Activated B cell treated with CpG ODN at 0.5 μM for 24 hours (primary cell): ENCODE measurements around the gene RNF13. TPM values are rescaled to one million over a fixed set of nuclear protein-coding genes. Genes with fewer than 3 reads are reported as not detected.

Experiments used
- ATAC-seq: fragments of 200-7000 bp; cut with Tn5 transposase; one replicate; pipeline ENCODE4 v1.10.0; 2021; ENCODE audit warnings: low read depth, mild to moderate bottlenecking, moderate library complexity
- CTCF ChIA-PET: fragments of 350-600 bp; sonication (Branson Sonifier 250); formaldehyde crosslinking; loops from one replicate; lab custom pipeline; 2021; ENCODE audit warnings: antibody characterized with exemption; lab: Charles Lee
- POLR2A ChIA-PET: fragments of 350-600 bp; sonication (Branson Sonifier 250); formaldehyde crosslinking; loops from one replicate; lab custom pipeline; 2021; ENCODE audit warnings: antibody characterized with exemption; lab: Charles Lee
- DNase-seq: peaks from one replicate; pipeline ENCODE4 v3.0.0; 2022
- H3K27ac Mint-ChIP-seq: one replicate; pipeline ENCODE4 v1.8.0; 2020; ENCODE audit warnings: mixed read lengths
- H3K27me3 Mint-ChIP-seq: one replicate; pipeline ENCODE4 v1.8.0; 2021; ENCODE audit warnings: mixed read lengths
- H3K36me3 Mint-ChIP-seq: one replicate; pipeline ENCODE4 v1.8.0; 2021; ENCODE audit warnings: low read depth, mixed read lengths
- H3K4me1 Mint-ChIP-seq: one replicate; pipeline ENCODE4 v1.8.0; 2021; ENCODE audit warnings: mixed read lengths
- H3K4me3 Mint-ChIP-seq: one replicate; pipeline ENCODE4 v1.8.0; 2020; ENCODE audit warnings: mild to moderate bottlenecking, mixed read lengths
- H3K9me3 Mint-ChIP-seq: one replicate; pipeline ENCODE4 v1.8.0; 2020; ENCODE audit warnings: mixed read lengths
- intact Hi-C: fragments of 100-400 bp; cut with micrococcal nuclease; formaldehyde crosslinking; loops from one replicate; pipeline ENCODE4 v1.15.1; 2024
- total RNA-seq: library from RNA; stranded (reverse); gene quantifications from 2 replicates; pipeline ENCODE4 v1.2.3, GENCODE V29; 2022
- TF ChIP-seq, protein P1 (sequence below): fragments of 200-600 bp; IDR thresholded peaks from one replicate; pipeline ENCODE4 v1.8.0; 2022; ENCODE audit warnings: antibody characterized with exemption, mild to moderate bottlenecking

The RNF13 gene
- total RNA-seq, 1 donor from 2014 or later, result 57.6 TPM

DNA sequence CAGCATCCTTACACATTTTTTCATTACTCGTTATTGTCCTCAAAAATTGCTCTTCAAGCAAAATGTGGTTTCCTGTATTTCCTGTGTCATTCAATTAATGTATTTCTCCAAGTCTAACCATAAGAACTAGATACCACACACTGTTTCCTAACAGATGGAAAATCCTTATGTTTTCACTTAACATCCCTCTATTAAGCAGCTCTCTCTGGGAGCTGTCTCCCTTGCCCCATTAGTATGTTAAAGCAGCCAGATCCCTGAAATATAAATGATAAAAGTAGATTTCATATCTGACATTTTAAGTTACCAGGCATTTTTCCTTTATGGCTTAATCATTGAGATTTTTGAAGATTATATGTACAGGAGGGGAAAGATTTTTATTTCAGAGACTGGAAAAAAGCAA, 141.8 kb downstream of the RNF13 start:
- H3K36me3 Mint-ChIP-seq, result peaks cover 40% of the 10 kb centered on the region
- intact Hi-C loops, result no loop called here
- no peak overlapping the region for H3K27ac Mint-ChIP-seq
- H3K4me1 Mint-ChIP-seq, result peaks cover 19% of the 10 kb centered on the region
- H3K4me3 Mint-ChIP-seq, result no peak overlapping the region
- POLR2A ChIA-PET, result no interaction called here
- TF ChIP-seq, protein P1, sequence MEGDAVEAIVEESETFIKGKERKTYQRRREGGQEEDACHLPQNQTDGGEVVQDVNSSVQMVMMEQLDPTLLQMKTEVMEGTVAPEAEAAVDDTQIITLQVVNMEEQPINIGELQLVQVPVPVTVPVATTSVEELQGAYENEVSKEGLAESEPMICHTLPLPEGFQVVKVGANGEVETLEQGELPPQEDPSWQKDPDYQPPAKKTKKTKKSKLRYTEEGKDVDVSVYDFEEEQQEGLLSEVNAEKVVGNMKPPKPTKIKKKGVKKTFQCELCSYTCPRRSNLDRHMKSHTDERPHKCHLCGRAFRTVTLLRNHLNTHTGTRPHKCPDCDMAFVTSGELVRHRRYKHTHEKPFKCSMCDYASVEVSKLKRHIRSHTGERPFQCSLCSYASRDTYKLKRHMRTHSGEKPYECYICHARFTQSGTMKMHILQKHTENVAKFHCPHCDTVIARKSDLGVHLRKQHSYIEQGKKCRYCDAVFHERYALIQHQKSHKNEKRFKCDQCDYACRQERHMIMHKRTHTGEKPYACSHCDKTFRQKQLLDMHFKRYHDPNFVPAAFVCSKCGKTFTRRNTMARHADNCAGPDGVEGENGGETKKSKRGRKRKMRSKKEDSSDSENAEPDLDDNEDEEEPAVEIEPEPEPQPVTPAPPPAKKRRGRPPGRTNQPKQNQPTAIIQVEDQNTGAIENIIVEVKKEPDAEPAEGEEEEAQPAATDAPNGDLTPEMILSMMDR, result no peak
- CTCF ChIA-PET, result interaction anchor here (1.1 kb wide), 1 partner anchor 19 kb away, joined by 4 read pairs; no protein-coding TSS in a partner anchor
- DNase-seq (no peak), ATAC-seq (no peak)
- H3K27me3 Mint-ChIP-seq, result no peaks in the 10 kb centered on the region
- no peaks in the 10 kb centered on the region for H3K9me3 Mint-ChIP-seq

DNA sequence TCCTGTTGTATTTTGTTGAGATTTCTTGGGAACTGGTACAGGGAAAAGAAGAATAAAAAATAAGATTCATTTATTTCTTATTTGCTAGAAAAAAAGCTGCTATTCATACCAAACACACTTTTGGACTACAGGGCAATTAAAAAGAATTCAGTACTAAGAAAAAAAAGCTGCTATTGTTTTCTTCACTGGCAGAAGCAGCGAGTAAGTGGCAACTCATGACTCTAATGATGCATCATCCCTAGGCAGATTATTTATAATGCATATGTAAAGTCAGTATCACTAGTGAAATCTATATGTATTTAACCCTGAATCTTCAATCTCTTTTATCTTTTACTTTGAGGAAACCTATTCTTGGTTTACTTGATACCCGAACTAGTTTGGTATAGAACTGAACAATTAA, 142.4 kb downstream of the RNF13 start:
- ChIA-PET CTCF (interaction anchor here (1.1 kb wide), 1 partner anchor 20 kb away, joined by 4 read pairs; no protein-coding TSS in a partner anchor), POLR2A (interaction anchor here (0.5 kb wide), 1 partner anchor 147 kb away, joined by 3 read pairs; no protein-coding TSS in a partner anchor)
- Mint-ChIP-seq H3K9me3 (no peaks in the 10 kb centered on the region), H3K4me1 (peaks cover 19% of the 10 kb centered on the region), H3K27ac (no peak overlapping the region), H3K36me3 (peaks cover 37% of the 10 kb centered on the region), H3K27me3 (no peaks in the 10 kb centered on the region), H3K4me3 (no peak overlapping the region)
- intact Hi-C loops, result no loop called here
- TF ChIP-seq, protein P1, result no peak
- no peak for DNase-seq
- no peak for ATAC-seq

DNA sequence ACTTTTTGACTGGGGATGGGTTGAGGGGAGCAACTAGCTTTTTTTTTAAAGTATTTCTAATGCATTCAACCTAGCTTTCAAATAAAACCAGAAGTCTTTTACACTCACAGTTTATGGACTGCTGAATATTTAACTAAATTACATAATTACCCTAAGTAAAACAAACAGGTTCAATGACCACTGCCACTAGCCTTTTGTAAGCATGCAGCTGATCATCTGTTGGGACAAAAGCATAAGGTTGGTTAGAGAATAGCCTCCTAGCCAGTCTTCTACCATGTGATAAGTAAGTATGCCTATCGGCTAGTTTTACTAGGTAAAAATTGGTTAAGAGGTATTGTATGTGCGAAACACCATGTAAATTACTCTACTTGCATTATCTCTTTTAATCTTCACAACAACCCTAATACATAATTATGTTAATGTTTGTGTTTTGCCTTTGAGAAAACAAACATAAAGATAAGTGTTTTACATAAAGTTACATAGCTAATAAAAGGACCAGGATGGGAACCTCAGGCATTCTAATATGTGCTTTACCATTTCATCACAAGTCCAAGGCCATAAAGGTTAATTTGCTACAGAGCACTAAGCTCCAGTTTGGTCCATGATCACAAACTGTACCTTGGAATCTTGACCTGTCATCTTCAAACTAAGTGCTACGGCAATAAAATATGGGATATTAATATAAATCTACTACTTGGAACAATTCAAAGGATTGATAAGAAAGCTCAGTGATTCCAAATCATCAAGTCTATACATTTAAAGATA, 144.5 kb downstream of the RNF13 start:
- TF ChIP-seq, protein P1, result no peak
- Mint-ChIP-seq H3K4me3 (no peak overlapping the region), H3K9me3 (no peaks in the 10 kb centered on the region), H3K27ac (no peak overlapping the region), H3K36me3 (peaks cover 29% of the 10 kb centered on the region), H3K4me1 (peaks cover 19% of the 10 kb centered on the region), H3K27me3 (no peaks in the 10 kb centered on the region)
- intact Hi-C loops, result no loop called here
- POLR2A ChIA-PET, result no interaction called here
- ATAC-seq (no peak), DNase-seq (no peak)
- CTCF ChIA-PET, result interaction anchor here (0.8 to 1.6 kb wide), 2 partner anchors 9 to 12 kb away, joined by 3 to 4 read pairs; no protein-coding TSS in a partner anchor

GRCh38 chr3:149958171-149958796, 145.3 kb downstream of the RNF13 start:
- peaks cover 26% of the 10 kb centered on the region for H3K36me3 Mint-ChIP-seq
- intact Hi-C loops, result no loop called here
- no peaks in the 10 kb centered on the region for H3K27me3 Mint-ChIP-seq
- no peak for DNase-seq
- no peak overlapping the region for H3K4me3 Mint-ChIP-seq
- ChIA-PET POLR2A (no interaction called here), CTCF (interaction anchor here (1.6 kb wide), 1 partner anchor 12 kb away, joined by 4 read pairs; no protein-coding TSS in a partner anchor)
- TF ChIP-seq, protein P1, result no peak
- H3K27ac Mint-ChIP-seq, result no peak overlapping the region
- no peaks in the 10 kb centered on the region for H3K9me3 Mint-ChIP-seq
- ATAC-seq, result no peak
- peaks cover 19% of the 10 kb centered on the region for H3K4me1 Mint-ChIP-seq

DNA sequence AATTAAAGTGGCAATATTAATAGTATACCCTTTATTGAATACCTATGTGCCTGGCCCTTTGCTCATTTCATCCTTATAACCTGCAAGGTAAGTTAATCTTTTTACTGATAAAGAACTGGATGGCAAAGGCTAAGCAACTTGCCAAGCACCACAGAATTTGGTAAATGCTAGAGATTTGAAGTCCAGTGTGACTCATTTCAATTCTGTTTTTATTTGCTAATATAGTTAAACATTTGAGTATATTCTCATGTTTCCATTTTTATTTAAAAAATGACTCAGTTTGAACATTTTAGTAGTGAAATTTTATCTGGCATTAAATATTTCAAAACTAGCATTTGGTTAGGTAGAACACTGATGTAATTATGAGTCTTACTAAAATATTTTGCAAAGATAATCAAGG, 146.4 kb downstream of the RNF13 start:
- Mint-ChIP-seq H3K36me3 (peaks cover 22% of the 10 kb centered on the region), H3K27ac (no peak overlapping the region), H3K4me1 (peaks cover 15% of the 10 kb centered on the region), H3K9me3 (no peaks in the 10 kb centered on the region), H3K4me3 (no peak overlapping the region), H3K27me3 (no peaks in the 10 kb centered on the region)
- intact Hi-C loops, result no loop called here
- TF ChIP-seq, protein P1, result no peak
- CTCF ChIA-PET, result no interaction called here
- POLR2A ChIA-PET, result no interaction called here
- no peak for ATAC-seq
- no peak for DNase-seq
